ENCODE measurements around the gene MRLN.

Gene MRLN

DNA sequence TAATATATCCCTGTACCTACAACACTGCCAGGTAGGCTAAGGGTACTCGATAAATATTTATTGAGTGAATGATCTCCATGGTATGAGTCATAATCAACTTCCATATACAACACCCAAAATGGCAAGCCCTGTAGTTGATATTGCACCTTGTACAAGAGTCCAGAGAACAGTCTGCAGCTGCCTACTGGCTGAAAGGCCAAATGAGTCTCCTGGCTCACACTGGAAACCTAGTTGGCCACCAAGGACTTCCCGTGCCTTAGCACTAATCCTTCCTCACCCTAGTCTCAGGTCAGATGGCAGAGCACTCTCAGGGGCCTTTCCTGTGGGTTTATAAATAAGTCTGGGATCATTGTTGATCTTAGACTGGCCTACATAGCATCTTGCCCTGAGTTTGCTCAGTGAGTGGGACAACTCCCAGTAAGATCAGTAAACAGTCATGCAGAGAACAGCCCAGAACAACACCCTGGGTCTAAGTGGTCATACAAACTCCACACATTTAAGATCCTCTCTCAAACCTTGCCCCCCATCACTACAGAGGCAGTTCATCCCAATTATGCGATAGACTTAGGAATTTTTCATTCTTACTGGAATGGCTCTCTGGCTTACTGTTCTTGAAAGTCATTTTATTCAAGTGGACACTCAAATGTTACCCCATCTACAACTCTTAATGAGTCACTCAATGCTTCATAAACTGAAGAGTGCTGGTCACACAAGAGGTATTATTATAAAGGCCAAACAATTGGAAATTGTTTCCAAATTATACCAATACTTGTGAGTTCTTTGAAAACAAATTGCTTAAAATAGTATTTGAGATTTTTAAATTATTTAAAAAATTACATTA is 28.9 kb downstream of the MRLN start:
- Histone ChIP-seq H3K4me3 (IDR thresholded peaks at IDR 0.05; ENCODE audit: insufficient read depth, low read depth, low read length) (no peak overlapping the region), H3K27me3 (ENCODE audit: insufficient read depth, low read depth) (no peaks in the 10 kb centered on the region), H3K36me3 (ENCODE audit: insufficient read depth) (no peaks in the 10 kb centered on the region), H3K27ac (no peak overlapping the region), H3K79me2 (ENCODE audit: insufficient read depth, low read depth) (no peaks in the 10 kb centered on the region), H3K9ac (no peak overlapping the region), H3K4me2 (no peak overlapping the region), H4K20me1 (ENCODE audit: insufficient read depth) (no peaks in the 10 kb centered on the region), H3K4me1 (ENCODE audit: low read depth, poor library complexity, severe bottlenecking) (no peaks in the 10 kb centered on the region), H2AFZ (ENCODE audit: low read depth) (no peak overlapping the region)
- TF ChIP-seq CTCF (conservative IDR thresholded peaks at IDR 0.05; ENCODE audit: low read depth, low read length) = no peak

GRCh38 chr10:59720377-59720776 is 32.9 kb downstream of the MRLN start:
- H3K79me2 ChIP-seq (ENCODE audit: insufficient read depth, low read depth) = no peaks in the 10 kb centered on the region
- H2AFZ ChIP-seq (ENCODE audit: low read depth) = no peak overlapping the region
- H4K20me1 ChIP-seq (ENCODE audit: insufficient read depth) = no peaks in the 10 kb centered on the region
- H3K27ac ChIP-seq = no peak overlapping the region
- TF ChIP-seq CTCF (conservative IDR thresholded peaks at IDR 0.05; ENCODE audit: low read depth, low read length) = no peak
- H3K4me1 ChIP-seq (ENCODE audit: low read depth, poor library complexity, severe bottlenecking) = no peaks in the 10 kb centered on the region
- H3K36me3 ChIP-seq (ENCODE audit: insufficient read depth) = no peaks in the 10 kb centered on the region
- no peak overlapping the region for H3K4me3 ChIP-seq (IDR thresholded peaks at IDR 0.05; ENCODE audit: insufficient read depth, low read depth, low read length)
- H3K9ac ChIP-seq = no peak overlapping the region
- H3K27me3 ChIP-seq (ENCODE audit: insufficient read depth, low read depth) = no peaks in the 10 kb centered on the region
- H3K4me2 ChIP-seq = no peak overlapping the region

GRCh38 chr10:59719374-59719773 is 33.9 kb downstream of the MRLN start:
- no peak overlapping the region for H2AFZ ChIP-seq (ENCODE audit: low read depth)
- H4K20me1 ChIP-seq (ENCODE audit: insufficient read depth) = no peaks in the 10 kb centered on the region
- H3K27ac ChIP-seq = no peak overlapping the region
- TF ChIP-seq CTCF (conservative IDR thresholded peaks at IDR 0.05; ENCODE audit: low read depth, low read length) = 0 out of 2 replicates have a peak, but pooled peaks have one; percentile 23
- no peaks in the 10 kb centered on the region for H3K4me1 ChIP-seq (ENCODE audit: low read depth, poor library complexity, severe bottlenecking)
- no peaks in the 10 kb centered on the region for H3K36me3 ChIP-seq (ENCODE audit: insufficient read depth)
- no peak overlapping the region for H3K4me2 ChIP-seq
- H3K27me3 ChIP-seq (ENCODE audit: insufficient read depth, low read depth) = no peaks in the 10 kb centered on the region
- no peak overlapping the region for H3K4me3 ChIP-seq (IDR thresholded peaks at IDR 0.05; ENCODE audit: insufficient read depth, low read depth, low read length)
- H3K9ac ChIP-seq = no peak overlapping the region
- no peaks in the 10 kb centered on the region for H3K79me2 ChIP-seq (ENCODE audit: insufficient read depth, low read depth)

GRCh38 chr10:59718257-59718656 is 35.0 kb downstream of the MRLN start:
- H3K4me2 ChIP-seq = no peak overlapping the region
- H3K4me1 ChIP-seq (ENCODE audit: low read depth, poor library complexity, severe bottlenecking) = no peaks in the 10 kb centered on the region
- H4K20me1 ChIP-seq (ENCODE audit: insufficient read depth) = no peaks in the 10 kb centered on the region
- TF ChIP-seq CTCF (conservative IDR thresholded peaks at IDR 0.05; ENCODE audit: low read depth, low read length) = no peak
- no peaks in the 10 kb centered on the region for H3K27me3 ChIP-seq (ENCODE audit: insufficient read depth, low read depth)
- no peak overlapping the region for H3K9ac ChIP-seq
- no peaks in the 10 kb centered on the region for H3K36me3 ChIP-seq (ENCODE audit: insufficient read depth)
- H3K79me2 ChIP-seq (ENCODE audit: insufficient read depth, low read depth) = no peaks in the 10 kb centered on the region
- no peak overlapping the region for H3K27ac ChIP-seq
- no peak overlapping the region for H2AFZ ChIP-seq (ENCODE audit: low read depth)
- H3K4me3 ChIP-seq (IDR thresholded peaks at IDR 0.05; ENCODE audit: insufficient read depth, low read depth, low read length) = no peak overlapping the region
